Esophagus muscularis mucosa (tissue), 4 donors: ENCODE results near the gene XRCC6. TPM values are rescaled to one million over a fixed set of nuclear protein-coding genes. Genes with fewer than 3 reads are reported as not detected.

Experiments
- DNase-seq: peaks from one replicate; pipeline ENCODE4 v3.0.0-alpha.2; 2017; ENCODE audit errors: extremely low spot score
- H3K27ac ChIP-seq, 4 donors: fragments of 200-600 bp; sonication (generic); replicated peaks in 1 of 4; 1 replicate in 3 of 4; 2 replicates in 1 of 4; pipeline ENCODE4 v1.5.1; 2016 to 2019; ENCODE audit warnings: mild to moderate bottlenecking in 1 of 4
- H3K27me3 ChIP-seq, 4 donors: fragments of 200-600 bp; sonication (generic); one replicate each; pipeline versions ENCODE4 v1.5.1 to v1.6.0; 2016 to 2019
- H3K36me3 ChIP-seq, 4 donors: fragments of 200-600 bp; sonication (generic); one replicate each; pipeline ENCODE4 v1.5.1; 2016 to 2019
- H3K4me1 ChIP-seq, 4 donors: fragments of 200-600 bp; sonication (generic); one replicate each; pipeline ENCODE4 v1.5.1; 2016 to 2019
- H3K4me3 ChIP-seq, 4 donors: fragments of 200-600 bp; sonication (generic); 1 replicate in 2 of 4; 2 replicates in 2 of 4; pipeline ENCODE4 v1.5.1; 2016 to 2019; ENCODE audit warnings: mild to moderate bottlenecking in 4 of 4, moderate library complexity in 1 of 4
- H3K9me3 ChIP-seq, 4 donors: fragments of 200-600 bp; sonication (generic); 1 replicate in 3 of 4; 2 replicates in 1 of 4; pipeline ENCODE4 v1.5.1; 2016 to 2019
- CTCF ChIP-seq, 3 experiments: fragments of 200-600 bp in 2 of 3; fragments of 450-650 bp in 1 of 3; sonication (generic) in 2 of 3; IDR thresholded peaks; one replicate each; pipeline ENCODE4 v1.5.1; 2017 to 2019; ENCODE audit warnings: antibody characterized with exemption in 3 of 3, mild to moderate bottlenecking in 2 of 3, moderate library complexity in 1 of 3
- EP300 ChIP-seq: sonication (generic); formaldehyde crosslinking; IDR thresholded peaks from one replicate; pipeline ENCODE4 v1.6.1; 2017; ENCODE audit warnings: antibody characterized with exemption
- POLR2A ChIP-seq: fragments of 450-650 bp; IDR thresholded peaks from one replicate; pipeline ENCODE4 v1.6.1; 2017; ENCODE audit warnings: antibody characterized with exemption, moderate library complexity, mild to moderate bottlenecking, low read depth
- POLR2AphosphoS5 ChIP-seq, 2 donors: sonication (generic); formaldehyde crosslinking; IDR thresholded peaks; one replicate each; pipeline ENCODE4 v1.6.1; 2017; ENCODE audit warnings: antibody characterized with exemption in 2 of 2
- WGBS: methylation state at CpG from one replicate; pipeline ENCODE4 v1.1.5; 2018; 5-methylcytosine and 5-hydroxymethylcytosine counted together
- intact Hi-C: fragments of 100-400 bp; cut with DNase I; formaldehyde crosslinking; loops from one replicate; pipeline ENCODE4 v1.15.1; 2023
- total RNA-seq, 4 donors: library from RNA; depleted of rRNA; stranded (reverse); fragments of >200 nt; gene quantifications; one replicate each; pipeline versions ENCODE4 v1.1.0 to v1.2.1, GENCODE V29; 2016

The XRCC6 gene
- total RNA-seq, 4 donors from 2014 or later = 181 to 255 (median 233) TPM

GRCh38 chr22:41676134-41676533 is 55.0 kb downstream of the XRCC6 start:
- no peaks in the 10 kb centered on the region for H3K9me3 ChIP-seq
- peaks cover 0 to 8% (median 1%) of the 10 kb centered on the region in 4 donors for H3K4me1 ChIP-seq
- peaks cover 34 to 88% (median 58%) of the 10 kb centered on the region in 4 donors for H3K36me3 ChIP-seq
- no peak overlapping the region for H3K4me3 ChIP-seq
- H3K27ac ChIP-seq = no peak overlapping the region
- 92% methylated on average over 4 of the region's 4 CpGs for WGBS
- H3K27me3 ChIP-seq = no peaks in the 10 kb centered on the region
- TF ChIP-seq POLR2A = no peak
- TF ChIP-seq EP300 = no peak
- no peak for TF ChIP-seq CTCF (IDR thresholded peaks at IDR 0.05)
- TF ChIP-seq POLR2AphosphoS5 (IDR thresholded peaks at IDR 0.05) = no peak
- DNase-seq = no peak
- intact Hi-C loops = no loop called here

- WGBS = 68% methylated on average over 14 of the region's 14 CpGs
- H3K27me3 ChIP-seq = no peaks in the 10 kb centered on the region
- H3K4me1 ChIP-seq = peaks cover 9 to 14% (median 12%) of the 10 kb centered on the region in 4 donors
- H3K4me3 ChIP-seq = peak overlapping the region; percentile 57 to 65 (median 63)
- TF ChIP-seq EP300 = no peak
- TF ChIP-seq POLR2AphosphoS5 (IDR thresholded peaks at IDR 0.05) = no peak
- TF ChIP-seq POLR2A = no peak
- TF ChIP-seq CTCF (IDR thresholded peaks at IDR 0.05) = no peak
- DNase-seq = no peak
- intact Hi-C loops = no loop called here
- no peaks in the 10 kb centered on the region for H3K9me3 ChIP-seq
- peak overlapping the region; percentile 82 to 89 (median 86) for H3K27ac ChIP-seq
- H3K36me3 ChIP-seq = peaks cover 27 to 45% (median 38%) of the 10 kb centered on the region in 4 donors
Measured at GRCh38 chr22:41681616-41682015, 60.5 kb downstream of the XRCC6 start.

- peak overlapping the region; percentile 82 to 89 (median 86) for H3K27ac ChIP-seq
- WGBS = 47% methylated on average over 37 of the region's 50 CpGs
- no peaks in the 10 kb centered on the region for H3K9me3 ChIP-seq
- intact Hi-C loops = no loop called here
- no peaks in the 10 kb centered on the region for H3K27me3 ChIP-seq
- TF ChIP-seq CTCF (IDR thresholded peaks at IDR 0.05) (no peak), POLR2A (peak; percentile 52), POLR2AphosphoS5 (IDR thresholded peaks at IDR 0.05) (peak; percentile 97 to 98), EP300 (no peak)
- DNase-seq = peak; percentile 93
- peaks cover 27 to 39% (median 36%) of the 10 kb centered on the region in 4 donors for H3K36me3 ChIP-seq
- peaks cover 15 to 20% (median 16%) of the 10 kb centered on the region in 4 donors for H3K4me1 ChIP-seq
- peak overlapping the region; percentile 57 to 65 (median 63) for H3K4me3 ChIP-seq
Measured at GRCh38 chr22:41682033-41682807, 61.1 kb downstream of the XRCC6 start.

GRCh38 chr22:41683052-41683451 is 62.0 kb downstream of the XRCC6 start:
- TF ChIP-seq CTCF (IDR thresholded peaks at IDR 0.05) (no peak), EP300 (no peak), POLR2A (no peak), POLR2AphosphoS5 (IDR thresholded peaks at IDR 0.05) (no peak)
- 87% methylated on average over 9 of the region's 9 CpGs for WGBS
- H3K36me3 ChIP-seq = peaks cover 22 to 31% (median 28%) of the 10 kb centered on the region in 4 donors
- peak overlapping the region; percentile 82 to 89 (median 86) for H3K27ac ChIP-seq
- intact Hi-C loops = no loop called here
- no peak for DNase-seq
- H3K4me1 ChIP-seq = peaks cover 19 to 28% (median 25%) of the 10 kb centered on the region in 4 donors
- H3K27me3 ChIP-seq = no peaks in the 10 kb centered on the region
- H3K9me3 ChIP-seq = no peaks in the 10 kb centered on the region
- H3K4me3 ChIP-seq = peak overlapping the region; percentile 57 to 65 (median 63)
